GM19438 (cell line): Measurements from ENCODE around the gene ENTPD1.

Experiments
- ATAC-seq: cut with Tn5 transposase; IDR thresholded peaks from one replicate; pipeline ENCODE4 v1.9.1; 2021; ENCODE audit warnings: low read depth; ENCODE audit not compliant: unreplicated experiment

Gene ENTPD1

DNA sequence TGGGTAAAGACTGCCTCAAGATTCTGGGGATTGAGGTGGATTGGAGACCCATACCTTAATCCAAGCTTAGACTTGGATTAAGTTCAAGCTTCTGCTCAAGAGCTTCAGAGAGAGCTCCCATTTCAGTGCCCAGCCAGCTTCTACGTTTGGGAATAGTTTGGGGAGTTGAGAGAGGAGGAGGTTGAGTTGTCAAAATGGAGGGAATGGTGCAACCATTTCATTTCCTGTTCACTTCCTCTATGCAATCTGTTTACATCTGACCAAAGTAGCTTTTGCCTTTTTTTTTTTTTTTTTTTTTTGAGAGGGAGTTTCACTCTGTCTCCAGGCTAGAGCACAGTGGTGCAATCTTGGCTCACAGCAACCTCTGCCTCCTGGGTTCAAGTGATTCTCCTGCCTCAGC is 65.8 kb downstream of the ENTPD1 start:
- ATAC-seq: no peak

DNA sequence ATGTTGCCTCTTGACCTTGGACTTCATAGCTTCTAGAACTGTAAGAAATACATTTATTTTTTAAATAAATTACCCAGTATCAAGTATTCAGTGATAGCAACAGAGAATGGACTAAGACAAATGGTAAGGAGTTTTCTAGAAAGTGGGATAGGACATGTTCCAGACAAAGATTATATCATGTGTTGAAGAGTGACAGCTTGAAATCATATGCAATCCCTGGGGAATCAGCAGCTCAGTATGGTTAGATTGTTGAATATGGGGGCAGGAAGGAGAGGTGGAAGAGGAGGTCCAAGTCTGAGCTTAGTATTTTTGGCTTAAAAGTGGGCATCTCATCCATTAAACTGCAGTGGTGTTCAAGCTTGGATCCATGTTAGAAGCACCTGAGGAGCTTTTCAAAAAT is 74.1 kb downstream of the ENTPD1 start:
- no peak for ATAC-seq

DNA sequence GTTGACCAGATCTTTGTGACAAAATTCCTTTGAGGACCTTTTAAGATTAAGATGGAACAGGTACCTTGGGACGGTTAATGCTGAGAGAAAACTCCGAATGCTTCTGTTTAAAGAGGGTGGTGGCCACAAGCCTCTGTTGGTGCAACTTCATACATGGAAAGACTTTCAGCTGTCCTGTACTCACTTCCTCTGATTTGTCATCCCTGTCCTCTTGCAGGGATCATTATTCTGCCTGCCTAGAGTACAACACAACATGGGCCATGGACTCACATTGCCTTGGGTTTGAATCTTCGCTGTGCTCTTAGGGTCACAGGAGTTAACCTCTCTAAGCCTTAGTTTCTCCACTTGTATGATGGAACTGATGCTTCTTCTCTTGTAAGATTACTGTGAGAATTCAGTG is 75.1 kb downstream of the ENTPD1 start:
- ATAC-seq: no peak

DNA sequence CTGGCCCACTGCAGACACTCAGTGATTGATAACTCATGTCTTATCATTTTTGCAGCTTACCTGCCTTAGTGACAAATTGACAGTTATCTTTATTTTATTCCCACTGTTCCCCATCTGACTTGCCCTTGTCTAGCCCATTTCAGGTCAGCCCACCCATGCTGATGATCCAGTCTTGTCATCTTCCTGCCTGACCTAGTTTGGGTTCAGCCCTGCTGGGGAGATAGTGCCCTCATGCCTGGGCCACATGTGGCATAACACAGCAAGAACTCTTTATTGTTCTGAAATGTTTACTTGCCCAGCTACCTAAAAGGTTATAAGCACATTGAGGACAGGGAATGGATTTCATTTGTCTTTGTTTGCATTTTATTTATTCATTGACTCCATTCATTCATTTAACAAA is 75.6 kb downstream of the ENTPD1 start:
- ATAC-seq: no peak

DNA sequence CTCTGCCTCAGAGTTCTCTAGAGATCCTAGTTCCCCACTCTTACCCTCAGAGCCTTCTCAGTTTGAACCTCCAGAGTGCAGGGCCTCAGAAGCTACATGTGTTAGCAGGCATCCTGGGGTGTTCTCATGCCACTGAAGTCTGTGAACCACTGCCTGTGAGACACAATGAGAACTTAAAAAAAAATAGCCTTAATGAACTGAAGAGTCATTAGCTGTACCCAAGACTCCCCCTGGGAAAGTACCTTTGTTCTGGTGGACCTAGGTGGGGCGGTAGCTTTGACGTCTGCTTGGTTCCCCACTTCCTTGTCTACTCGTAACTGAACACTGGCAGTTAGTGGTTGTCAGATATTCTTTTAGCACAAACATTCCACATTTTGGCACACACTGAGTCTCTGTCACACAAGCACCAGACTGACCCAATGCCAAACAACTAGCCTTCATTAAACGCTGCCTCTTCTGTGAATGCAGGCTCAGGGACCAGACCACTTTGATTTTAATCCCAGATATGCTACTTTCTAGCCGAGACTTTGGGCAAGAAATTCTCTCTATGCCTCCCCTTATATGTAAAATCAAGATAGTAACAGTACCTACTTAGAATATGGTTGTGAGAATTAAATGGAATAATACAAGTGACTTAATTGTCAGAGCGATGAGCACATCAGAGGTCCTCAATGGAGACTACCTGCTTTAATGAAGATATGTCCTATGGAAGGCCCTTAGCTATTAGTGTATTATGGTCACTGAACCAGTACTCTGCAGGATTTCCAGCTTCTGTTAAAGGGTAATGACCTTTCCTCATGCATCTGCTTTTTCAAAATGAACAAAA is 76.5 kb downstream of the ENTPD1 start:
- peak; percentile 74 for ATAC-seq

DNA sequence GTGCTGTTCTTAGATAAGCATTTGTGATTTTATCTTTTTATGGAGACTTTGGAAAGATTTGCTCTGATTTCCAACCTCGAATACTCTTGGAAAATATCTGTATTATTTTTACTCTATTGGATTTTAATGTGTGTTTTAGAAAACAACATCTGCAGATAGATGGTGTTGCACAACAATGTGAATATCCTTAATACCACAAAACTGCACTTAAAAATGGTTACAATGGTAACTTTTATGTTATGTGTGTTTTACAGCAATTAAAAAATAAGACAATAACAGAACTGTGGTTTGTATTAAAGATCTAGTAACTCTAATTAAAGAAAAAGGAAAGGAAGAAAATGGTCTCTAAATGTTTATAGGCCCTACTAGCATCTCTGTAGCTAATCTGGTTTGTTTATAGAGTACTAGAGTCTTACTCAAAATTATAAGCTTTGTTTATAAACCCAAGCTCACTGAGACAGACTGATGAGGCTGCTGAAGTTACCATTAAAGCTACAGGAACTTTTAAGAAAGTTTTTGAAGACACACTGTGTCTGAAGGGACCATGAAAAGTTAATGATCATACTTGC is 77.2 kb downstream of the ENTPD1 start:
- no peak for ATAC-seq

DNA sequence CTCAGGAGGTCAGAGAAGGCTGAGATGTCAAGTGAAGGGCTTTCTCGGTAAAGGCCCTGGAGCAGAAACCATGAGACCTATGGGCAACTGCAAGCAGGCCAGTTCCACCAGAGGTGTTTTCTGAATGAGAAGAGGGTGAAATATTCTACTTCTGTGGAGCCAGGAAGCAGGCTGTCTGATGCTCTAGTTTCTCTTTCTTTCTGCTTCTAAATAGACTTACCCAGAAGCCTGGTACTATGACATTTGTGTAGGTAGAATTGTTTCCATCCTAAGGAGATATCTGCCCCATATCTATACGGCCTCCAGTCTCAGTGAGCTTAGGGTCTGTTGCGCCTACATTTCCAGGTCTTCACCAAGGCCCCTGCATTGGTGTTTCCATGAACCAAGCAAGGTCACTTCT is 78.4 kb downstream of the ENTPD1 start:
- no peak for ATAC-seq

DNA sequence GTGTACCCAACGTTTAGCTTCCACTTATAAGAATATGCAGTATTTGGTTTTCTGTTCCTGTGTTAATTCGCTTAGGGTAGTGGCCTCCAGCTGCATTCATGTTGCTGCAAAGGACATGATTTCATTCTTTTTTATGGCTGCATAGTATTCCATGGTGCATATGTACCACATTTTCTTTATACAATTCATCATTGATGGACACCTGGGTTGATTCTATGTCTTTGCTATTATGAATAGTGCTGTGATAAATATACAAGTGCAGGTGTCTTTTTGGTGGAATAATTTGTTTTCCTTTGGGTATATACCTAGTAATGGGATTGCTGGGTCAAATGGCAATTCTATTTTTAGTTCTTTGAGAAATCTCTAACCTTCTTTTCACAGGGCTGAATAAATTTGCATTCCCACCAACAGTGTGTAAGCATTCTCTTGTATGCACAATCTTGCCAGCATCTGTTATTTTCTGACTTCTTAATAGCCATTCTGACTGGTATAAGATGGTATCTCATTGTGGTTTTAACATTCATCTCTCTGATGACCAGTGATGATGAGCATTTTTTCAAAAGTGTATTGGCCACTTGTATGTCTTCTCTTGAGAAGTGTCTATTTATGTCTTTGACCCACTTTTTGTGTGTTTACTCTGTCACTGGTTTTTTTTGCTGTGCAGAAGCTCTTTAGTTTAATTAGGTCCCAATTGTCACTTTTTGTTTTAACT is 79.3 kb downstream of the ENTPD1 start:
- no peak for ATAC-seq

DNA sequence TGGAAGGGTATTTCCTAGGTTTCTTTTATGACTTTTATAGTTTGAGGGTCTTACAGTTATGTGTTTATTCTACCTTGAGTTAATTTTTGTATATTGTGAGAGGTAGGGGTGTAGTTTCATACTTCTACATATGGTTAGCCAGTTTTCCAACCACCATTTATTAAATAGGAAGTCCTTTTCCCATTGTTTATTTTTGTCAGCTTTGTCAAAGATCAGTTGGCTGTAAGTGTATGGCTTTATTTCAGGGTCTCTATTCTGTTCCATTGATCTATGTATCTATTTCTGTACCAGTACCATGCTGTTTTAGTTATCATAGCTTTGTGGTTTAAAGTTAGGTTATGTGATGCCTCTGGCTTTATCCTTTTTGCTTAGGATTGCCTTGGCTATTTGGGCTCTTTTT is 79.9 kb downstream of the ENTPD1 start:
- ATAC-seq: no peak

DNA sequence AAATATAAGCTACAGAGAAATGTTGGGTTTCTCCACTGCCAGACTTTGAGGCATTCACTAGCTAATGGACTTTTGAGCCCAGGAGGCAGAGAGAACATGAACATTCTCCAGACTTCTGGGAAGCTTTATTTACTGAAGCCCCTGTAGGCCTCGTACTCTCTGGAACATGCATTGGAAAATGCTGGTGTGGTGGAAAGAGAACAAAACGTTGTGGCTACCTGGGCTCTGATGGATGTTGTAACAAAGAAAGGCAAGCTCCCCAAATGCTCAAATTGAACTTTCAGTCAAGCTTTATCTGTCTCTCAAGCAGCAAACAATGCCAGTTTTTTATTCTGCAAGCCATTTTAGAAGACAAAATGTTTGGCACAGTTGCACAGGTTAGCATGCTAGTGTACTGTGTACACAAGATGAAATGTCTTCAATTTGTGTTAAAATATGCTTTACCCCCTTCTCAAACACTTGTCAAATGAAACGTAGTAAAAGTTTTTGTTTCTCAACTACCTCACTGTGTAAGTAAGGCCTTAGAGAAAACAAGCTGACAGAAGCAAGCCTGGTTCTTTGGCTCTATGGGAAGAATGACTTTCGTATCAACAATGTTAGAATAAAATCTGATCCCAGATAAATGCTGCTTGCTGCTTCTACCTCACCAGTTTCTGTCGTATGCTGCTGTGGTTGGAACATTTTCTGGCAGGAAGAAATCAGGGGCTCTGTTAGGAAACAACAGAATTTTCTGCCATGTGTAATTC is 80.8 kb downstream of the ENTPD1 start:
- ATAC-seq: no peak

DNA sequence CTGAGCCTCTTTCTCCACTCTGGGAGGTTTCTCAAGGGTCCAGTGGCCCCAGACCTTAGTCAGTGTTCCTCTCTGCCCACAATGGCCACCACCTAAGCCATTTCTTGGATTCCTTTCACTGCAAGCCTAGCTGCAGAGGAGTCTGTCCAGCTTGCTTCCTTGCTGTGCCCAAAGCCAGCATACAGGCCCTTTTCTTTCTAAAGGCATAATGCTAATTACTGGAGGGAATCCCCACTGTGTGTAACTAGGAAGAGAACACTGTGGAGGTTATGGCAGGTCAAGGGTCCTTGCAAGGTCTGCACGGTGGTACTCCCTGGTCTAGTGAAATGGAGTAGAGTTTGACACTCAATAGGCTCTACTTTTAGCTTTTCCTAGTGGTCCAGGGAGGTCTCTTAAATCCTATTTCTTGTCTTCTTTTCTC is 81.4 kb downstream of the ENTPD1 start:
- ATAC-seq: no peak

DNA sequence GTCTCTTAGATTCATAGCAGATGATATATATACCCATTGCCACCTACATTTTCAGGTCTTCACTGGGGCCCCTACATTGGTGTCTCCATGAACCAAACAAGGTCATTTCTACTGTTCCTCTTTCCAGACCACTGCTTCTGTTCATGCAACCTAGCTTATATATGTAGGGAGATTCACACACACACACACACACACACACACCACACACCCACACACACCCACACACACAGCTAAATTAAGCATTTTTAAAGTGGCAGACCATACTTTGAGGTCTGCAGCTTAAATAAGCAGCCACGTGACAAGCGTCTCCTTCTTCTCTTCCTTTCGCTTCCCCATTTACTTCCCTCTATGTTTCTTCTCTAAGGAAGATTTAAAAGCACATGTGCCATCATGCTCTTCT is 81.8 kb downstream of the ENTPD1 start:
- ATAC-seq: no peak

DNA sequence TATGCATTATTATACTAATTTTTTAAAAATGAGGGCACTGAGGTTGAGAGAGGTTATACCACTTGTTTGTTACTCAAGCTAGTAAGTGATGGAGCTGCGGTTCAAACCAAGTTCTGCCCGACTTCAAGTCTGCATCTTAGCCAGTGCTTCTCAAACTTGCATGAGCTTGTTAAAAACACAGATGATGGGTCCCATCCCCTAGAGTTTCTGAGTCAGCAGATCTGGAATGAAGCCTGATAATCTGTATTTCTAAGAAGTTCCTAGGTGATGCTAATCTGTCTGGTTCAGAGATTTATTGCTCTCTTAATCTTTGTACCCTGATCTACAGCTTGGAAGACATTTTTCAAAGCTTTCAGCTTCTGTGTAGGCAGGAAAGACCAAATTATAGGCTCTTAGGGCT is 84.2 kb downstream of the ENTPD1 start:
- no peak for ATAC-seq

DNA sequence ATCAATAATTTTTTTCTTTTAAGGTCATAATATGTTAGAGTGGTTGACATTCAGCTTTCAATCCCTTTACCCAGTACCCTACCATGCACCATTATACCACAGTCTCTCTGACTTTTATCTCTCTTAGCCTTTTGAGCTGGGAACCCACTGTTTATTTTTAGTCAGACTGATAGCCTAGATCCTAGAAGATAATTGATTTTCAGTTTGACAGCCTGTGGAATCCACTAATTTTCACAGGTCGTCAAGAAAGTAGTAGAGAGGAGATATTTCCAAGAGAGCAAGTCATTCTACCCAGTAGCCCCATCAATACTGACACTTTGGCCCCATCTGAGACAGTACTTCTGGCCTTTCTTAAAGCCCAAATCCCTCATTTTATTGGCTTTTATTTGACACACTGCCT is 84.7 kb downstream of the ENTPD1 start:
- no peak for ATAC-seq

DNA sequence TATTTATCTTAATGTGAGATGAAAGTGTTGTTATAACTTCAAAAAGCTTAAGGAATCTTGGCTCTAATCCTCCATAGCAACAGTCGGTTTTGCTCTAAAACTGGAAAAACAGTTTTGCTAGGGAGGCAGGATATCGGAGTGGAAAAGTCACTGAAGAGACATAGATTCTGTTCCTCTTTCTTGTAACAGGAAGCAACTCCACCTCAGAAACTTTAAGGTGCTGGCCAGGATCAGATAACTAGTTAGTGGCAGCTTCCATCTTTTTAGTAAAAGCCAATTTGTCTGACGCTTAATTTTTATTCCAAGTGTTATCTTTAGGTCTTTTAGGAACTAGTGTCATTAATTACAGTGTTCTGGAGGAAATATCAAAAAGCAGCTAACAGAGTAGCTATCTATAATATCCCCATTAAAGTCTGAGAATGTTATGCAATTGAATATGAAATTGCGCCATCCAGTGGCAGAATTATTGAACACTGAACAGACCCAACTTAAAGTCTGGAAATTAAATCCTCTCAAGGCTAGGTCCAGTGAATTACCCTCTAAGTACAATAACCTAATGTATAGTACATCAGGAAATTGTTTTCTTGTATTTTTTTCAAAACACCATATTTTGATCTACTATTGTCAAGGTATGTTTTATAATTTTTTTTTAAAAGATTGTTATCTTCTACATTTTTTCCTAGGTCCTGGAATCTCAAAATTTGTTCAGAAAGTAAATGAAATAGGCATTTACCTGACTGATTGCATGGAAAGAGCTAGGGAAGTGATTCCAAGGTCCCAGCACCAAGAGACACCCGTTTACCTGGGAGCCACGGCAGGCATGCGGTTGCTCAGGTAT is 85.9 kb downstream of the ENTPD1 start:
- no peak for ATAC-seq

DNA sequence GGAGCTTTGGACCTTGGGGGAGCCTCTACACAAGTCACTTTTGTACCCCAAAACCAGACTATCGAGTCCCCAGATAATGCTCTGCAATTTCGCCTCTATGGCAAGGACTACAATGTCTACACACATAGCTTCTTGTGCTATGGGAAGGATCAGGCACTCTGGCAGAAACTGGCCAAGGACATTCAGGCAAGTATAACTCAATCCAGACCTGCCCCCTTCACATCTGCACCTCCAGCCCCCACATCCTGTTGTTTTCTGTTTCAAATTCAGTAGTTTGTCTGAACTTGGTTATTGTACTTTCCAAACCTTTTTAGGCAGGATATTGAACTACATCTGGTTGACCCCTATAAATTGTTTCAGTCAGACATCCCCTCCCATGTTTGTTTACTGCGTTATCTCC is 89.4 kb downstream of the ENTPD1 start:
- ATAC-seq: no peak

DNA sequence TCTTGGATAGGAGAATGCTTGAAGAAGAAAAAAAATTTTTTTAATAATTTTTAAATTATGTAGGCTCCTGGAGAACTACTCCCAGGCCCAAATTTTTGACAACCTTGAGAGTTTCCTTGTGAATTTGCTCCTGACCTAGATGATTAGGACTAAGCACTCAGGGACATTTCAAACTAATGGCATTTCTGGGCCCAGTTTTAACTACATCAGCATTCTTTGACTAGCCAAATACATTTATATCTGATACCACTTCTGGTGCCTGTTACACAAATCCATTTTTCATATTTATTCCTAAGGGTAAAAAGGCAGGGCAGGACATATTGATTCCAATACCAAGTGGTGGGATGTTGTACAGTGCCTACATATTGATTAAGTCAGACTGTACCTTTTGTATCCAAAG is 91.0 kb downstream of the ENTPD1 start:
- ATAC-seq: no peak

DNA sequence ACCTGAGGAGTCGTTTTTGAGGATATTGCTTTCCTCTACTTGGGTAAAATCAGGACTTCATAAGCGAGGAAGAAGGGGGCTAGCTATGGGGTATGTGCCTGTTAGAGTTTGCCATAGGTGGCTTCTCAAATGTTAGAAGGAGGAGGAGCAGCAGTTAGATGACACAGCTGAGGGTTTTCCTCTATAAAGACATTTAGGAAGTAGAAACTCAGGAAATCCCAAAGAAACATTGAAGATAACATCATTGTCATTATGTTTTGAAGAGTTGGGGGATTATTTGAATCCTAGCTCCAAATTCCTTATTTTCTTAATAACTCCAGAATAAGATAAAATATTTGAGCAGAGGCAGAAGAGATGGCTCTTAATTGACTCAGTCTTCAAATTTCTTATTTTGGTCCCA is 92.9 kb downstream of the ENTPD1 start:
- no peak for ATAC-seq

DNA sequence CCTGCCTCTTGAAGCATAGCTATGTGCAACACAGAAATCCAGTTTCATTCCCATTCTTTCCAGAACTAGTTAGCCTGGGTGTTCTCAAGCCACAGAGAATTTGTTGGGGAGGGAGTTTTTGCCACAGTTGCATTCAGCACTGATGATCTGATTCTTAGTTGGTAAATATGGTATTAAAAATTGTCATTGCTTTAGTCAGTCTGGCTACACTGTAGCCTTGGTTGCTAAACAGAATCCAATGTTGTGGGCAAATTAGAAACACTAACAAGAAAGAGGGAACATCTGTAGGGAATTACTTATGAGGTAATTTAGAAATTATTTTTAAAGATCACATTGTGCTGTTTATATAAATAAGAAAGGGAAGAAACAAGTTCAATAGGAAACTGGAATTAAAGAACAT is 94.8 kb downstream of the ENTPD1 start:
- ATAC-seq: no peak
